NCI-H146 (cell line): ENCODE measurements around the gene CUX1.
"Not testable (repeated sequence)": the region's sequence is repeated elsewhere in the genome, so short reads cannot be mapped to it uniquely, and the experiment has no call there.

Source experiments
- DNase-seq: peaks from one replicate; lab custom pipeline; 2025; lab: John Stamatoyannopoulos, UW

CUX1 gene

GRCh38 chr7:101817471-101818286, at the start of gene CUX1:
Gene CUX1, plus strand, starts transcription at chr7:101817626. Its CDS starts 14 bp downstream, at chr7:101817640.
- peak; percentile 18 for DNase-seq

- no peak for DNase-seq
These were observed 49.1 kb upstream of the CUX1 start for GRCh38 chr7:101768280-101768679.

GRCh38 chr7:101770466-101770865, 47.0 kb upstream of the CUX1 start:
- no peak for DNase-seq

- no peak for DNase-seq
These were observed 44.8 kb upstream of the CUX1 start for GRCh38 chr7:101772508-101773211.

- DNase-seq = no peak
These were observed 42.2 kb upstream of the CUX1 start for GRCh38 chr7:101775181-101775580.

GRCh38 chr7:101778026-101778580, 39.3 kb upstream of the CUX1 start:
- no peak for DNase-seq

GRCh38 chr7:101779267-101779666, 38.2 kb upstream of the CUX1 start:
- DNase-seq = no peak

GRCh38 chr7:101780281-101780680, 37.1 kb upstream of the CUX1 start:
- DNase-seq = no peak

GRCh38 chr7:101781439-101781838, 36.0 kb upstream of the CUX1 start:
- DNase-seq = no peak

GRCh38 chr7:101782476-101782875, 35.0 kb upstream of the CUX1 start:
- no peak for DNase-seq

GRCh38 chr7:101782896-101783295, 34.5 kb upstream of the CUX1 start:
- no peak for DNase-seq

GRCh38 chr7:101783381-101784181, 33.8 kb upstream of the CUX1 start:
- no peak for DNase-seq

- no peak for DNase-seq
These were observed 32.9 kb upstream of the CUX1 start for GRCh38 chr7:101784292-101785127.

GRCh38 chr7:101787864-101788263, 29.6 kb upstream of the CUX1 start:
- no peak for DNase-seq

GRCh38 chr7:101788517-101788916, 28.9 kb upstream of the CUX1 start:
- DNase-seq = no peak

- no peak for DNase-seq
These were observed 26.7 kb upstream of the CUX1 start for GRCh38 chr7:101790566-101791293.

- no peak for DNase-seq
These were observed 25.3 kb upstream of the CUX1 start for GRCh38 chr7:101792051-101792681.

- not testable (repeated sequence) for DNase-seq
These were observed 24.7 kb upstream of the CUX1 start for GRCh38 chr7:101792682-101793071.

GRCh38 chr7:101795461-101795860, 22.0 kb upstream of the CUX1 start:
- no peak for DNase-seq

GRCh38 chr7:101798173-101798572, 19.3 kb upstream of the CUX1 start:
- not testable (repeated sequence) for DNase-seq
